Right lobe of liver (tissue), 6 donors: ENCODE measurements around the gene KIF13A. TPM values are rescaled to one million over a fixed set of nuclear protein-coding genes. Genes with fewer than 3 reads are reported as not detected.

Experiments
- ATAC-seq, 4 donors: fragments of 200-7000 bp; cut with Tn5 transposase; one replicate each; pipeline ENCODE4 v1.9.1; 2020; ENCODE audit warnings: mild to moderate bottlenecking in 4 of 4, moderate library complexity in 4 of 4
- DNase-seq, 3 donors: peaks; one replicate each; pipeline ENCODE4 v3.0.0-alpha.2; 2020
- H3K27ac ChIP-seq, 3 donors: fragments of 200-600 bp; one replicate each; pipeline ENCODE4 v1.8.0; 2022
- H3K27me3 ChIP-seq, 2 donors: fragments of 200-600 bp; one replicate each; pipeline ENCODE4 v1.8.0; 2022
- H3K36me3 ChIP-seq, 4 donors: fragments of 200-600 bp; sonication (generic) in 1 of 4; one replicate each; pipeline versions ENCODE4 v1.5.1 to v1.8.0; 2017 to 2022; ENCODE audit warnings: control low read depth in 1 of 4
- H3K4me1 ChIP-seq, 4 donors: fragments of 200-600 bp; sonication (generic) in 1 of 4; one replicate each; pipeline versions ENCODE4 v1.5.1 to v1.8.0; 2017 to 2022; ENCODE audit warnings: control low read depth in 1 of 4
- H3K4me3 ChIP-seq, 3 donors: fragments of 200-600 bp; one replicate each; pipeline ENCODE4 v1.8.0; 2022
- H3K9me3 ChIP-seq, 4 donors: fragments of 200-600 bp; sonication (generic) in 1 of 4; one replicate each; pipeline versions ENCODE4 v1.5.1 to v1.8.0; 2017 to 2022; ENCODE audit warnings: control low read depth in 1 of 4
- POLR2A ChIP-seq: fragments of 450-650 bp; IDR thresholded peaks from one replicate; pipeline ENCODE4 v1.6.1; 2017; ENCODE audit warnings: antibody characterized with exemption, mild to moderate bottlenecking
- WGBS: methylation state at CpG from one replicate; pipeline ENCODE4 v1.1.6; 2018; ENCODE audit warnings: low coverage, low lambda C conversion rate; ENCODE audit not compliant: insufficient coverage; ENCODE audit errors: missing lambda C conversion rate; 5-methylcytosine and 5-hydroxymethylcytosine counted together
- intact Hi-C, 2 donors: fragments of 100-400 bp; cut with DNase I; formaldehyde crosslinking; loops; one replicate each; pipeline versions ENCODE4 v1.11.2 to v1.14.1; 2022
- long read RNA-seq: library from polyadenylated mRNA; unstranded; transcript quantifications from one replicate; pipeline ENCODE4 v2.0.0, GENCODE V29; 2019
- total RNA-seq, 6 experiments: library from RNA; depleted of rRNA in 2 of 6; stranded (reverse); fragments of >200 nt in 2 of 6; fragmentation: NEBNext Ultra II Directional in 3 of 6; extraction: Animal tissue kit (Norgen Biotek cat#: 25700) in 3 of 6; gene quantifications; one replicate each; pipeline versions ENCODE4 v1.1.0 to v1.2.4, GENCODE V29; 2016 to 2023
- TF ChIP-seq, protein P1 (sequence below), 4 donors: fragments of 200-600 bp in 3 of 4; fragments of 450-650 bp in 1 of 4; IDR thresholded peaks; one replicate each; pipeline versions ENCODE4 v1.5.1 to v1.8.0; 2016 to 2022; ENCODE audit warnings: antibody characterized with exemption in 4 of 4, mild to moderate bottlenecking in 2 of 4
- donor health status: DM: no; HTN: yes; CAD: no.
- donor health status: DM: no; HTN: no; CAD: no.
- donor health status: DM: no; HTN: no; CAD: no.
- donor health status: DM: no; HTN: yes; CAD: no.
- donor health status: DM: no; HTN: yes; CAD: no.

KIF13A gene
- total RNA-seq, result 10 to 100 TPM; 17.7 to 19.4 (median 18.4) TPM
- long read RNA-seq, result 0 reads

DNA sequence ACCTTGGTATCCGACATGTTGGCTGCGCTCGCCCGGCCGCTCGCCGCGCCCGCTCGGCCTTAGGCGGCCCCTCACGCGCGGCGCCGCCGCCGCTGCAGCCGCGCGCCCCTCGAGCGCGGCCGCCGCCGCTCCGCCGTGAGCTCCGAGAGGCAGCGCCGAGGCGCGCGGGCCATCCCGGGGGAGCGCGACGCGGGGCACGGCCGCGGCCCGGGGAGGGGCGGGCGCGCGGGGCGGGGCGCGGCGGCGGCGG lies at the start of gene KIF13A:
KIF13A (minus strand) TSS at position 189 of the 250 bp plus-strand sequence; CDS start at position 17, 172 bp downstream.
- TF ChIP-seq POLR2A, result no peak
- TF ChIP-seq, protein P1, sequence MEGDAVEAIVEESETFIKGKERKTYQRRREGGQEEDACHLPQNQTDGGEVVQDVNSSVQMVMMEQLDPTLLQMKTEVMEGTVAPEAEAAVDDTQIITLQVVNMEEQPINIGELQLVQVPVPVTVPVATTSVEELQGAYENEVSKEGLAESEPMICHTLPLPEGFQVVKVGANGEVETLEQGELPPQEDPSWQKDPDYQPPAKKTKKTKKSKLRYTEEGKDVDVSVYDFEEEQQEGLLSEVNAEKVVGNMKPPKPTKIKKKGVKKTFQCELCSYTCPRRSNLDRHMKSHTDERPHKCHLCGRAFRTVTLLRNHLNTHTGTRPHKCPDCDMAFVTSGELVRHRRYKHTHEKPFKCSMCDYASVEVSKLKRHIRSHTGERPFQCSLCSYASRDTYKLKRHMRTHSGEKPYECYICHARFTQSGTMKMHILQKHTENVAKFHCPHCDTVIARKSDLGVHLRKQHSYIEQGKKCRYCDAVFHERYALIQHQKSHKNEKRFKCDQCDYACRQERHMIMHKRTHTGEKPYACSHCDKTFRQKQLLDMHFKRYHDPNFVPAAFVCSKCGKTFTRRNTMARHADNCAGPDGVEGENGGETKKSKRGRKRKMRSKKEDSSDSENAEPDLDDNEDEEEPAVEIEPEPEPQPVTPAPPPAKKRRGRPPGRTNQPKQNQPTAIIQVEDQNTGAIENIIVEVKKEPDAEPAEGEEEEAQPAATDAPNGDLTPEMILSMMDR (IDR thresholded peaks at IDR 0.05), result no peak
- Histone ChIP-seq H3K27ac (peak within 1 kb of the TSS; percentile 93 to 98 (median 95)), H3K4me1 (peaks cover 0 to 32% (median 8%) of the 10 kb centered on the region in 4 donors), H3K36me3 (no peaks in the 10 kb centered on the region), H3K27me3 (no peaks in the 10 kb centered on the region), H3K9me3 (no peaks in the 10 kb centered on the region), H3K4me3 (peak within 1 kb of the TSS; percentile 68 to 73 (median 70))
- DNase-seq, result no peak
- intact Hi-C loops, result no loop called here
- ATAC-seq, result no peak
- WGBS, result no CpG with 5 or more reads among the region's 54 CpGs

DNA sequence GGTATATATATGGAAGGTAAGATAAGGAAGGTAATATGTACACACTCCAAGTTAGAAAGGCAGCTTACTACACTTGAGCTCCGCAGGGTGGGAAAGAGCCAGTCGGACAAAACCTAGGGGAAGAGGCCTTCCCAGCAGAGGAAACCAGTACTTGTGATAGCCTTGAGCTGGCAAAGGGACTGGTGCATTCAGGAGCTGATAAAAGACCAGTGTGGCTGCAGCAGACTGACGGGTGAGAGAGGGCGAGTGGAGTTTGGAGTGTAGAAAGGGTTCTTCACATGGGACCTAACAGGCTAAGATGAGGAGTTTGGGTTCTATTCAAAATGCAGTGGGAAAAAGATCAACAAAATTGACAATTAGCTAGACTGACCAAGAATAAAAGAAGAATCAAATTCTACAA lies 49.3 kb upstream of the KIF13A start:
- WGBS, result 90% methylated on average over 4 of the region's 4 CpGs
- DNase-seq (no peak), ATAC-seq (no peak)
- intact Hi-C loops, result no loop called here
- no peaks in the 10 kb centered on the region for H3K4me1 ChIP-seq
- no peak overlapping the region for H3K4me3 ChIP-seq
- H3K27ac ChIP-seq, result no peak overlapping the region
- no peaks in the 10 kb centered on the region for H3K27me3 ChIP-seq
- H3K9me3 ChIP-seq, result no peaks in the 10 kb centered on the region
- H3K36me3 ChIP-seq, result no peaks in the 10 kb centered on the region
- no peak for TF ChIP-seq POLR2A
- TF ChIP-seq, protein P1 (IDR thresholded peaks at IDR 0.05), result no peak

DNA sequence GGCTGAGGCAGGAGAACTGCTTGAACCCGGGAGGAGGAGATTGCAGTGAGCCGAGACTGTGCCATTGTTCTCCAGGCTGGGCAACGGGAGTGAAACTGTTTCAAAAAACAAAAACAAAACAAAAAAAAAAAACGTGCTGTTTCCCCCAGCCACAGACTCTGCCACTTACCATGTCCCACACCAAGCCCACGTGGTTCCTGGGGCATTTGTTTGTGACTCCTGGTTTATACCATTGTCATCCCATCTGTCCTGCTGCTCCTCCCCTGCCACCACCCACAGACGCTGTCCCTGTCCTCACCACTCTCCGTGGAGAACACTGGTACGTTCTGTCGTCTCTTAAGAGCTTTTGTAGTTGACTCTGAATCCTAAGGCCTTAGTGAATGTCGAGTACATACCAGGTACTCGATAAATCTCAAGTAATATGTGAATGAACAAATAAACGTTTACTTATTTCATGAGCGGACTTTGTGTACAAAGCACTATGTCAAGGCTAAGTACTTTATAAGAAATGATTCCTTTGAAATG lies 48.0 kb upstream of the KIF13A start:
- Histone ChIP-seq H3K9me3 (no peaks in the 10 kb centered on the region), H3K27me3 (no peaks in the 10 kb centered on the region), H3K36me3 (no peaks in the 10 kb centered on the region), H3K27ac (peak overlapping the region in 1 of 3 donors; percentile 64), H3K4me3 (no peak overlapping the region), H3K4me1 (no peaks in the 10 kb centered on the region)
- no peak for ATAC-seq
- DNase-seq, result no peak
- 74% methylated on average over 13 of the region's 13 CpGs for WGBS
- intact Hi-C loops, result no loop called here
- TF ChIP-seq POLR2A, result no peak
- TF ChIP-seq, protein P1 (IDR thresholded peaks at IDR 0.05), result no peak

DNA sequence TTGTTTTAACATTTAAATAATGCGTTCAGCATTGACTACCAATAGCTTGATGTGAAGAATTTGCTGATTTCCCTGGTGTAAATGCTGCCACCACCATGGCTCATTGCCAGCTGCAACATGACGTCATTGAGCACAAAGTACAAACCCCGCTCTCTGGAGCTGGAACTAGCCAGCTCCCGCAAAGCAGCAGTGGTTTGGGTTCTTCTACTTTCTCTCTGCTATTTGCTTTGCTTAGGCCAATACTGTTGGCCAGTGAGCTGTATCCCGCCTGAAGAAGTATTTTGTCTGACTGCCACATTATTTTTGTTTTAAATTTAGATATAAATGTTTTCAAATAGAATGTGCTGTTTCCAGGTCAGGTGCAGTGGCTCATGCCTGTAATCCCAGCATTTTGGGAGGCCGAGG lies 47.4 kb upstream of the KIF13A start:
- WGBS, result 31% methylated on average over 6 of the region's 6 CpGs
- Histone ChIP-seq H3K4me3 (no peak overlapping the region), H3K4me1 (no peaks in the 10 kb centered on the region), H3K36me3 (no peaks in the 10 kb centered on the region), H3K9me3 (no peaks in the 10 kb centered on the region), H3K27me3 (no peaks in the 10 kb centered on the region), H3K27ac (peak overlapping the region in 2 of 3 donors; percentile 22 to 64)
- peak; percentile 90 to 97 (median 94) for ATAC-seq
- TF ChIP-seq, protein P1 (IDR thresholded peaks at IDR 0.05), result no peak
- TF ChIP-seq POLR2A, result no peak
- intact Hi-C loops, result no loop called here
- DNase-seq, result peak; percentile 79 to 82 (median 81)
